ENCODE results near the gene RHOV. TPM values are rescaled to one million over a fixed set of nuclear protein-coding genes. Genes with fewer than 3 reads are reported as not detected.

The RHOV gene
- polyA plus RNA-seq, 1 donor from 2014 or later, result 2.8 TPM

- H4K20me1 ChIP-seq (ENCODE audit: insufficient read depth), result no peaks in the 10 kb centered on the region
- no peak overlapping the region for H3K4me2 ChIP-seq (ENCODE audit: low read length)
- no peak overlapping the region for H3K4me3 ChIP-seq (ENCODE audit: low read length)
- H3K9ac ChIP-seq (ENCODE audit: low read length), result no peak overlapping the region
- H3F3A ChIP-seq (ENCODE audit: insufficient read depth, low read length, poor library complexity, severe bottlenecking), result no peaks in the 10 kb centered on the region
- H3K9me3 ChIP-seq (ENCODE audit: low read length), result no peaks in the 10 kb centered on the region
- H3K27ac ChIP-seq (ENCODE audit: low read length), result no peak overlapping the region
- H3K9me2 ChIP-seq (ENCODE audit: insufficient read depth, low read length), result no peaks in the 10 kb centered on the region
- no peak overlapping the region for H2AFZ ChIP-seq (ENCODE audit: low read depth, low read length)
- H3K79me2 ChIP-seq (replicated peaks; ENCODE audit: insufficient read depth, low read length), result no peaks in the 10 kb centered on the region
- H3K36me3 ChIP-seq (ENCODE audit: insufficient read depth, low read length), result no peaks in the 10 kb centered on the region
- H3K27me3 ChIP-seq (ENCODE audit: insufficient read depth, low read depth, low read length), result no peaks in the 10 kb centered on the region
- no peak for TF ChIP-seq REST (IDR thresholded peaks at IDR 0.05; ENCODE audit: borderline replicate concordance)
- no peak for TF ChIP-seq POLR2AphosphoS5 (IDR thresholded peaks at IDR 0.05)
- TF ChIP-seq MXI1 (conservative IDR thresholded peaks at IDR 0.05; ENCODE audit: poor library complexity, severe bottlenecking), result no peak
- TF ChIP-seq CTCF (IDR thresholded peaks at IDR 0.05; ENCODE audit: poor library complexity, severe bottlenecking), result no peak
- TF ChIP-seq EZH2 (IDR thresholded peaks at IDR 0.05; ENCODE audit: borderline replicate concordance, insufficient read depth, low read length, poor library complexity, severe bottlenecking), result no peak
- no peak for TF ChIP-seq EP300 (conservative IDR thresholded peaks at IDR 0.05; ENCODE audit: poor library complexity, severe bottlenecking)
- no peak for TF ChIP-seq TAF1 (IDR thresholded peaks at IDR 0.05; ENCODE audit: low read depth)
- TF ChIP-seq SMC3 (conservative IDR thresholded peaks at IDR 0.05; ENCODE audit: poor library complexity), result no peak
- no peak for TF ChIP-seq RAD21 (conservative IDR thresholded peaks at IDR 0.05)
These were observed 37.1 kb upstream of the RHOV start for GRCh38 chr15:40911141-40911540.

- Histone ChIP-seq H3K9ac (ENCODE audit: low read length) (no peak overlapping the region), H2AFZ (ENCODE audit: low read depth, low read length) (no peak overlapping the region), H3K79me2 (replicated peaks; ENCODE audit: insufficient read depth, low read length) (no peaks in the 10 kb centered on the region), H3K27ac (ENCODE audit: low read length) (no peak overlapping the region), H3K9me2 (ENCODE audit: insufficient read depth, low read length) (no peaks in the 10 kb centered on the region), H3K4me2 (ENCODE audit: low read length) (no peak overlapping the region), H3F3A (ENCODE audit: insufficient read depth, low read length, poor library complexity, severe bottlenecking) (no peaks in the 10 kb centered on the region), H3K27me3 (ENCODE audit: insufficient read depth, low read depth, low read length) (no peaks in the 10 kb centered on the region), H3K9me3 (ENCODE audit: low read length) (no peaks in the 10 kb centered on the region), H3K36me3 (ENCODE audit: insufficient read depth, low read length) (no peaks in the 10 kb centered on the region), H4K20me1 (ENCODE audit: insufficient read depth) (no peaks in the 10 kb centered on the region), H3K4me3 (ENCODE audit: low read length) (no peak overlapping the region)
- TF ChIP-seq TAF1 (IDR thresholded peaks at IDR 0.05; ENCODE audit: low read depth) (no peak), POLR2AphosphoS5 (IDR thresholded peaks at IDR 0.05) (no peak), MXI1 (conservative IDR thresholded peaks at IDR 0.05; ENCODE audit: poor library complexity, severe bottlenecking) (no peak), SMC3 (conservative IDR thresholded peaks at IDR 0.05; ENCODE audit: poor library complexity) (no peak), EP300 (conservative IDR thresholded peaks at IDR 0.05; ENCODE audit: poor library complexity, severe bottlenecking) (no peak), RAD21 (conservative IDR thresholded peaks at IDR 0.05) (no peak), REST (IDR thresholded peaks at IDR 0.05; ENCODE audit: borderline replicate concordance) (no peak), CTCF (IDR thresholded peaks at IDR 0.05; ENCODE audit: poor library complexity, severe bottlenecking) (no peak), EZH2 (IDR thresholded peaks at IDR 0.05; ENCODE audit: borderline replicate concordance, insufficient read depth, low read length, poor library complexity, severe bottlenecking) (no peak)
These were observed 35.9 kb upstream of the RHOV start for GRCh38 chr15:40909662-40910630.
